H1 (cell line): ENCODE data around the gene PSORS1C2. TPM values are rescaled to one million over a fixed set of nuclear protein-coding genes. Genes with fewer than 3 reads are reported as not detected.

Experiments
- CTCF ChIA-PET: fragments of 300-600 bp; sonication (Branson Sonifier 250); formaldehyde crosslinking; loops from one replicate; lab custom pipeline; 2021; ENCODE audit not compliant: partially characterized antibody; lab: Charles Lee
- POLR2A ChIA-PET: fragments of 300-600 bp; sonication (Branson Sonifier 250); formaldehyde crosslinking; loops from one replicate; lab custom pipeline; 2021; ENCODE audit warnings: inconsistent platforms; ENCODE audit not compliant: partially characterized antibody; lab: Charles Lee
- DNase-seq, 2 experiments: peaks; one replicate each; pipeline versions ENCODE4 v3.0.0 to v3.0.0-alpha.2; 2010 to 2022; ENCODE audit warnings: low spot score in 2 of 2, low read depth in 1 of 2, mixed read lengths in 1 of 2
- FAIRE-seq: peaks from 2 replicates; lab custom pipeline; 2011; peaks lifted over from hg19 to GRCh38; lab: Jason Lieb, UNC
- H2AFZ ChIP-seq: 2 replicates; pipeline ENCODE4 v1.8.1; 2012; ENCODE audit warnings: low read length, inconsistent platforms
- H2AK5ac ChIP-seq: 2 replicates; pipeline ENCODE4 v1.6.1; 2013; ENCODE audit warnings: low read depth, low read length
- H2BK120ac ChIP-seq: replicated peaks from 2 replicates; pipeline ENCODE3; 2013; ENCODE audit warnings: low read depth, low read length, inconsistent platforms
- H2BK12ac ChIP-seq: 2 replicates; pipeline ENCODE4 v1.6.1; 2013; ENCODE audit warnings: low read depth, low read length
- H2BK15ac ChIP-seq: 2 replicates; pipeline ENCODE4 v1.6.1; 2013; ENCODE audit warnings: low read length
- H2BK20ac ChIP-seq: 2 replicates; pipeline ENCODE4 v1.6.1; 2013; ENCODE audit warnings: low read length
- H2BK5ac ChIP-seq: 2 replicates; pipeline ENCODE4 v1.6.1; 2013; ENCODE audit warnings: low read depth, low read length
- H3K14ac ChIP-seq: 2 replicates; pipeline ENCODE4 v1.6.1; 2013; ENCODE audit warnings: inconsistent platforms; ENCODE audit not compliant: insufficient read length
- H3K18ac ChIP-seq: 2 replicates; pipeline ENCODE4 v1.6.1; 2013; ENCODE audit warnings: low read length; ENCODE audit errors: extremely low read depth
- H3K23ac ChIP-seq: 2 replicates; pipeline ENCODE4 v1.6.1; 2013; ENCODE audit warnings: inconsistent platforms; ENCODE audit not compliant: insufficient read length
- H3K23me2 ChIP-seq: 2 replicates; pipeline ENCODE4 v1.6.1; 2013; ENCODE audit warnings: low read depth, low read length
- H3K27ac ChIP-seq: 2 replicates; pipeline ENCODE4 v1.6.1; 2011; ENCODE audit warnings: low read depth, low read length, inconsistent platforms
- H3K27me3 ChIP-seq, 4 experiments: replicated peaks in 1 of 4; 1 replicate in 1 of 4; 2 replicates in 3 of 4; pipeline versions ENCODE4 v1.6.1 to v1.8.1; 2011 to 2013; ENCODE audit warnings: low read length in 3 of 4, mild to moderate bottlenecking in 3 of 4, inconsistent platforms in 2 of 4, mixed read lengths in 2 of 4, moderate library complexity in 1 of 4; ENCODE audit not compliant: control insufficient read depth in 3 of 4, insufficient read depth in 3 of 4; ENCODE audit errors: extremely low read depth in 1 of 4
- H3K36me3 ChIP-seq, 4 experiments: 2 replicates each; pipeline versions ENCODE4 v1.6.1 to v1.8.1; 2011 to 2013; ENCODE audit warnings: mild to moderate bottlenecking in 4 of 4, low read length in 3 of 4, moderate library complexity in 2 of 4, control low read depth in 1 of 4, inconsistent platforms in 1 of 4; ENCODE audit not compliant: insufficient read depth in 4 of 4, control insufficient read depth in 2 of 4
- H3K4ac ChIP-seq: replicated peaks from 2 replicates; pipeline ENCODE3; 2013; ENCODE audit warnings: low read length, low read depth, mixed read lengths, inconsistent platforms; ENCODE audit not compliant: insufficient read length
- H3K4me1 ChIP-seq, 4 experiments: replicated peaks in 1 of 4; 1 replicate in 1 of 4; 2 replicates in 3 of 4; pipeline versions ENCODE4 v1.6.1 to v1.8.1; 2011 to 2013; ENCODE audit warnings: low read length in 3 of 4, inconsistent platforms in 2 of 4, mixed read lengths in 1 of 4; ENCODE audit not compliant: insufficient read depth in 4 of 4, control insufficient read depth in 3 of 4
- H3K4me2 ChIP-seq, 2 experiments: 2 replicates each; pipeline versions ENCODE4 v1.6.1 to v1.8.1; 2011 to 2013; ENCODE audit warnings: low read depth in 2 of 2, low read length in 2 of 2, control low read depth in 1 of 2, inconsistent platforms in 1 of 2, mild to moderate bottlenecking in 1 of 2; ENCODE audit not compliant: insufficient read depth in 1 of 2
- H3K4me3 ChIP-seq, 4 experiments: fragments of 200-600, 300-600 bp in 1 of 4; sonication (generic), shearing (Covaris generic), sonication (Bioruptor Twin) in 1 of 4; 2 replicates each; pipeline versions ENCODE4 v1.5.1 to v1.8.1; 2011 to 2016; ENCODE audit warnings: low read length in 4 of 4, low read depth in 3 of 4, control low read depth in 2 of 4, inconsistent platforms in 2 of 4, mild to moderate bottlenecking in 2 of 4, mixed read lengths in 1 of 4, moderate library complexity in 1 of 4; ENCODE audit not compliant: insufficient read depth in 2 of 4; ENCODE audit errors: extremely low read depth in 1 of 4
- H3K56ac ChIP-seq: replicated peaks from 2 replicates; pipeline ENCODE3; 2013; ENCODE audit warnings: low read depth, mild to moderate bottlenecking, mixed read lengths, low read length, inconsistent platforms; ENCODE audit not compliant: insufficient read length
- H3K79me1 ChIP-seq: 2 replicates; pipeline ENCODE4 v1.6.1; 2013; ENCODE audit warnings: low read depth, low read length, control low read depth
- H3K79me2 ChIP-seq, 2 experiments: 2 replicates each; pipeline versions ENCODE4 v1.6.1 to v1.8.1; 2012 to 2013; ENCODE audit warnings: low read length in 2 of 2, mild to moderate bottlenecking in 2 of 2, inconsistent platforms in 1 of 2; ENCODE audit not compliant: insufficient read depth in 2 of 2, control insufficient read depth in 1 of 2
- H3K9ac ChIP-seq, 4 experiments: replicated peaks in 1 of 4; 1 replicate in 1 of 4; 2 replicates in 3 of 4; pipeline versions ENCODE4 v1.6.1 to v1.8.1; 2011 to 2013; ENCODE audit warnings: low read depth in 3 of 4, low read length in 3 of 4, control low read depth in 2 of 4, mild to moderate bottlenecking in 2 of 4, moderate library complexity in 2 of 4, inconsistent platforms in 1 of 4; ENCODE audit errors: extremely low read depth in 1 of 4
- H3K9me3 ChIP-seq, 2 experiments: 2 replicates each; pipeline versions ENCODE4 v1.6.1 to v1.8.1; 2012 to 2013; ENCODE audit warnings: mild to moderate bottlenecking in 2 of 2, moderate library complexity in 2 of 2, control low read depth in 1 of 2, inconsistent platforms in 1 of 2, low read depth in 1 of 2, low read length in 1 of 2, mixed read lengths in 1 of 2; ENCODE audit not compliant: insufficient read depth in 2 of 2
- H4K20me1 ChIP-seq, 2 experiments: replicated peaks in 1 of 2; 2 replicates each; pipeline versions ENCODE3 to v1.8.1; 2011 to 2013; ENCODE audit warnings: inconsistent platforms in 2 of 2, low read length in 2 of 2, mild to moderate bottlenecking in 1 of 2; ENCODE audit not compliant: insufficient read depth in 2 of 2, control insufficient read depth in 1 of 2
- H4K5ac ChIP-seq: 2 replicates; pipeline ENCODE4 v1.6.1; 2013; ENCODE audit warnings: low read length, low read depth, mixed read lengths, inconsistent platforms; ENCODE audit not compliant: insufficient read length
- H4K8ac ChIP-seq: 2 replicates; pipeline ENCODE4 v1.8.0; 2013; ENCODE audit warnings: mild to moderate bottlenecking, moderate library complexity, low read length, inconsistent platforms; ENCODE audit not compliant: insufficient read depth; ENCODE audit errors: extremely low read depth
- H4K91ac ChIP-seq: replicated peaks from 2 replicates; pipeline ENCODE3; 2013; ENCODE audit warnings: low read length, mixed read lengths, inconsistent platforms; ENCODE audit not compliant: insufficient read length
- CEBPB ChIP-seq: IDR thresholded peaks from 2 replicates; pipeline ENCODE4 v1.6.1; 2012; ENCODE audit warnings: low read depth, low read length
- EGR1 ChIP-seq: IDR thresholded peaks from 2 replicates; pipeline ENCODE4 v1.6.1; 2011; ENCODE audit warnings: low read depth, low read length, borderline replicate concordance
- FOSL1 ChIP-seq: IDR thresholded peaks from 2 replicates; pipeline ENCODE4 v1.6.1; 2011; ENCODE audit warnings: mild to moderate bottlenecking, low read depth, low read length, moderate library complexity; ENCODE audit not compliant: insufficient read depth
- HDAC6 ChIP-seq: IDR thresholded peaks from one replicate; pipeline ENCODE4 v1.7.1; 2012; ENCODE audit warnings: low read depth, mild to moderate bottlenecking, inconsistent platforms, low read length, moderate library complexity
- KDM1A ChIP-seq: fragments of 200-600, 300-600 bp; sonication (generic); IDR thresholded peaks from 2 replicates; pipeline ENCODE4 v1.7.1; 2016; ENCODE audit warnings: mild to moderate bottlenecking, low read length, borderline replicate concordance
- MAX ChIP-seq: IDR thresholded peaks from 2 replicates; pipeline ENCODE4 v1.6.1; 2012; ENCODE audit warnings: inconsistent platforms
- POLR2A ChIP-seq, 2 experiments: IDR thresholded peaks; 1 replicate in 1 of 2; 2 replicates in 1 of 2; pipeline ENCODE4 v1.6.1; 2011; ENCODE audit warnings: low read depth in 2 of 2, low read length in 2 of 2, mild to moderate bottlenecking in 2 of 2; ENCODE audit errors: control extremely low read depth in 1 of 2
- POLR2AphosphoS5 ChIP-seq: IDR thresholded peaks from 2 replicates; pipeline ENCODE4 v1.6.1; 2011; ENCODE audit warnings: low read depth, low read length
- RAD21 ChIP-seq, 2 experiments: IDR thresholded peaks in 1 of 2; conservative IDR thresholded peaks in 1 of 2; 2 replicates each; pipeline ENCODE4 v1.6.1; 2011; ENCODE audit warnings: low read depth in 2 of 2, low read length in 2 of 2, improper control_type of control experiment in 1 of 2, inconsistent platforms in 1 of 2, mild to moderate bottlenecking in 1 of 2, moderate library complexity in 1 of 2
- RBBP5 ChIP-seq: IDR thresholded peaks from 2 replicates; pipeline ENCODE4 v1.7.1; 2012; ENCODE audit warnings: low read depth, mild to moderate bottlenecking, inconsistent platforms, low read length, moderate library complexity, borderline replicate concordance
- RFX5 ChIP-seq: IDR thresholded peaks from 2 replicates; pipeline ENCODE4 v1.6.1; 2011; ENCODE audit warnings: low read depth, low read length, improper control_type of control experiment, borderline replicate concordance
- RNF2 ChIP-seq: fragments of 200-900, 300-1000 bp; sonication (generic); IDR thresholded peaks from 2 replicates; pipeline ENCODE4 v1.7.1; 2016; ENCODE audit warnings: borderline replicate concordance, low read depth, mild to moderate bottlenecking, antibody characterized with exemption, low read length; ENCODE audit not compliant: poor library complexity, severe bottlenecking; ENCODE audit errors: missing control alignments
- SRF ChIP-seq: IDR thresholded peaks from 2 replicates; pipeline ENCODE4 v1.6.1; 2011; ENCODE audit warnings: mild to moderate bottlenecking, low read depth, low read length, moderate library complexity
- TCF12 ChIP-seq: IDR thresholded peaks from 2 replicates; pipeline ENCODE4 v1.6.1; 2011; ENCODE audit warnings: low read depth, mild to moderate bottlenecking, low read length
- WGBS, 2 experiments: shearing (Covaris generic) in 1 of 2; methylation state at CpG; one replicate each; pipeline versions ENCODE4 v1.1.6 to v1.1.7; 2013 to 2015; ENCODE audit warnings: low lambda C conversion rate in 2 of 2, mixed read lengths in 2 of 2, inconsistent platforms in 1 of 2, low coverage in 1 of 2, missing lambda C conversion rate in 1 of 2; ENCODE audit not compliant: insufficient replicate concordance in 2 of 2, insufficient coverage in 1 of 2, insufficient read length in 1 of 2; ENCODE audit errors: extremely low coverage in 1 of 2, missing lambda C conversion rate in 1 of 2; 5-methylcytosine and 5-hydroxymethylcytosine counted together
- polyA plus RNA-seq, 7 experiments: library from polyadenylated mRNA; depleted of rRNA in 3 of 7; stranded (reverse) in 5 of 7; unstranded in 2 of 7; fragments of >200 nt in 5 of 7; fragments of 200-250 nt in 2 of 7; gene quantifications; 1 replicate in 5 of 7; 2 replicates in 1 of 7; 4 replicates in 1 of 7; pipeline versions ENCODE4 v1.2.1 to v1.2.3, GENCODE V29; 2011 to 2013; ENCODE audit warnings: missing spikeins in 2 of 7, mixed read lengths in 2 of 7
- total RNA-seq: library from RNA; stranded (reverse); fragmentation: NEBNext Ultra II Directional; extraction: Animal tissue kit (Norgen Biotek cat#: 25700); gene quantifications from 2 replicates; pipeline ENCODE4 v1.2.1, GENCODE V29; 2021

PSORS1C2 gene
- total and polyA plus RNA-seq, 2 of the 8 experiments (the other 6 are each of a cell fraction or from before 2014, with no cell fraction given), result 0.11 TPM; not detected in 1

GRCh38 chr6:31111712-31112111 lies 27.2 kb downstream of the PSORS1C2 start:
- no peak overlapping the region for H4K91ac ChIP-seq
- FAIRE-seq (no peak), DNase-seq (no peak)
- no peaks in the 10 kb centered on the region for H3K79me2 ChIP-seq
- no peak overlapping the region for H3K23ac ChIP-seq
- H3K9ac ChIP-seq, result no peak overlapping the region
- 81% methylated on average over 11 of the region's 13 CpGs; no CpG with 5 or more reads in 1 of the 2 experiments for WGBS, 2 experiments
- no peak overlapping the region for H2BK120ac ChIP-seq
- no peaks in the 10 kb centered on the region; the same call in 1 of the 2 replicates for H3K23me2 ChIP-seq
- H2AK5ac ChIP-seq, result no peak overlapping the region
- ChIA-PET POLR2A (interaction anchor here (1.2 to 1.3 kb wide), 2 partner anchors 60 to 197 kb away, joined by 3 to 4 read pairs; no protein-coding TSS in a partner anchor), CTCF (interaction anchor here (1.0 to 10.6 kb wide), 10 partner anchors 9 to 81 kb away, joined by 3 to 187 read pairs (median 4); no protein-coding TSS in a partner anchor)
- H3K56ac ChIP-seq, result no peak overlapping the region
- H4K20me1 ChIP-seq, result no peaks in the 10 kb centered on the region
- H3K4me3 ChIP-seq, result no peak overlapping the region
- H4K8ac ChIP-seq, result no peak overlapping the region
- H3K4ac ChIP-seq, result no peak overlapping the region
- H3K18ac ChIP-seq, result no peak overlapping the region
- H3K9me3 ChIP-seq, result no peaks in the 10 kb centered on the region
- peaks cover 0 to 20% (median 8%) of the 10 kb centered on the region in 4 experiments; a peak in 6 of 7 replicates for H3K4me1 ChIP-seq
- H3K14ac ChIP-seq, result no peak overlapping the region
- H3K4me2 ChIP-seq, result no peak overlapping the region
- H2AFZ ChIP-seq, result no peak overlapping the region
- H2BK20ac ChIP-seq, result no peak overlapping the region
- no peaks in the 10 kb centered on the region for H3K79me1 ChIP-seq
- no peak overlapping the region for H4K5ac ChIP-seq
- no peak overlapping the region for H2BK5ac ChIP-seq
- no peak overlapping the region for H2BK12ac ChIP-seq
- H3K36me3 ChIP-seq, result no peaks in the 10 kb centered on the region
- H2BK15ac ChIP-seq, result no peak overlapping the region
- no peak overlapping the region for H3K27ac ChIP-seq
- peaks cover 0 to 11% (median 3%) of the 10 kb centered on the region in 4 experiments; a peak in 3 of 7 replicates for H3K27me3 ChIP-seq
- TF ChIP-seq RFX5 (no peak), SRF (no peak), RNF2 (no peak), POLR2A (IDR thresholded peaks at IDR 0.05; ENCODE audit: control extremely low read depth in 1 of 2, low read depth in 2 of 2, low read length in 2 of 2) (no peak), RAD21 (IDR thresholded peaks at IDR 0.05 in 1 of 2, conservative IDR thresholded peaks at IDR 0.05 in 1 of 2; ENCODE audit: low read depth in 2 of 2, low read length in 2 of 2) (no peak), KDM1A (no peak), CEBPB (no peak), EGR1 (no peak), MAX (no peak), HDAC6 (no peak), TCF12 (no peak), RBBP5 (no peak), POLR2AphosphoS5 (no peak), FOSL1 (no peak)
